Measurements from ENCODE around the gene ZNF438.

GRCh38 chr10:30898964-30899363, 132.7 kb downstream of the ZNF438 start:
- TF ChIP-seq CTCF (IDR thresholded peaks at IDR 0.05) (no peak), POLR2AphosphoS5 (IDR thresholded peaks at IDR 0.05) (no peak), POLR2A (IDR thresholded peaks at IDR 0.05) (no peak), EP300 (IDR thresholded peaks at IDR 0.05) (no peak)

Data from sigmoid colon (tissue), 4 donors.